Large intestine (tissue), 3 donors: ENCODE measurements around the gene ORM1. TPM values are rescaled to one million over a fixed set of nuclear protein-coding genes. Genes with fewer than 3 reads are reported as not detected.

Experiments used
- DNase-seq, 2 donors: peaks; one replicate each; pipeline versions ENCODE4 v3.0.0 to v3.0.0-alpha.2; 2013
- H3K27ac ChIP-seq: one replicate; pipeline ENCODE4 v1.5.1; 2013; ENCODE audit warnings: low read length
- H3K27me3 ChIP-seq: 2 replicates; pipeline ENCODE4 v1.6.1; 2013; ENCODE audit warnings: low read length; ENCODE audit not compliant: control insufficient read depth, insufficient read depth
- H3K36me3 ChIP-seq: 2 replicates; pipeline ENCODE4 v1.6.1; 2013; ENCODE audit warnings: low read length; ENCODE audit not compliant: control insufficient read depth, insufficient read depth
- H3K4me1 ChIP-seq: one replicate; pipeline ENCODE4 v1.6.1; 2013; ENCODE audit warnings: low read length; ENCODE audit not compliant: control insufficient read depth, insufficient read depth
- H3K4me3 ChIP-seq: one replicate; pipeline ENCODE4 v1.5.1; 2013; ENCODE audit warnings: low read length
- H3K9me3 ChIP-seq: one replicate; pipeline ENCODE4 v1.6.1; 2013; ENCODE audit warnings: mild to moderate bottlenecking, low read depth, low read length, moderate library complexity; ENCODE audit not compliant: control insufficient read depth
- WGBS: methylation state at CpG from one replicate; pipeline ENCODE4 v1.1.5; 2013; ENCODE audit warnings: low lambda C conversion rate; ENCODE audit not compliant: insufficient coverage; 5-methylcytosine and 5-hydroxymethylcytosine counted together
- polyA plus RNA-seq: library from polyadenylated mRNA; unstranded; fragments of 120-200 nt; gene quantifications from one replicate; pipeline ENCODE4 v1.2.1, GENCODE V29; 2013

Gene ORM1
- polyA plus RNA-seq, 1 donor: 0.09 TPM

DNA sequence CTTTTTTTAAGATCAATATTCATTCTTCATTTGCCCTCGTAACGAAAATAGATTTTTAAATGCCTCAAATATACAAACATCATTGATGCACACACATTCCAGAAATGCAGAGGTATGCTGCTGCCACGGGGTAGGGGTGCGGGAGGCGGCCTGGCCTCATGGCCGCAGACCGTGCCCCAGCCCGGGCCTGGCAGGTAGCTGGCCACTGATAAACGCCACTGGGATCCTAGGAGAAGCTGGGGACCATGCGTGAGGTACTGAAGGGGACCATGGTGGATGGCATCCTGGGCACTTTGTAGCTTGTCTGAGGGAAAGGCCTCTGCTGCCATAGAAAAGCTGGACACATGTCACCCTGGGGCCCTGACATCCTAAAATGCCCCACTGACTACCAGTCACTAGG lies 13.3 kb downstream of the ORM1 start:
- no peak overlapping the region for H3K27ac ChIP-seq
- peaks cover 44% of the 10 kb centered on the region for H3K36me3 ChIP-seq
- no peak overlapping the region for H3K4me3 ChIP-seq
- DNase-seq: no peak
- no peaks in the 10 kb centered on the region for H3K4me1 ChIP-seq
- no peaks in the 10 kb centered on the region for H3K9me3 ChIP-seq
- H3K27me3 ChIP-seq: no peaks in the 10 kb centered on the region
- 100% methylated on average over 1 of the region's 10 CpGs for WGBS

GRCh38 chr9:114336699-114337395 lies 13.9 kb downstream of the ORM1 start:
- Histone ChIP-seq H3K27me3 (no peaks in the 10 kb centered on the region), H3K9me3 (no peaks in the 10 kb centered on the region), H3K4me3 (no peak overlapping the region), H3K36me3 (peaks cover 51% of the 10 kb centered on the region), H3K4me1 (no peaks in the 10 kb centered on the region), H3K27ac (no peak overlapping the region)
- no CpG with 5 or more reads among the region's 23 CpGs for WGBS
- no peak for DNase-seq

- Histone ChIP-seq H3K4me1 (no peaks in the 10 kb centered on the region), H3K9me3 (no peaks in the 10 kb centered on the region), H3K27me3 (no peaks in the 10 kb centered on the region), H3K36me3 (peaks cover 57% of the 10 kb centered on the region), H3K4me3 (no peak overlapping the region), H3K27ac (no peak overlapping the region)
- DNase-seq: no peak
- WGBS: no CpG with 5 or more reads among the region's 2 CpGs
Measured at GRCh38 chr9:114338187-114338586, 15.3 kb downstream of the ORM1 start.

- no peak for DNase-seq
- H3K27me3 ChIP-seq: no peaks in the 10 kb centered on the region
- WGBS: no CpG with 5 or more reads among the region's 16 CpGs
- H3K9me3 ChIP-seq: no peaks in the 10 kb centered on the region
- no peaks in the 10 kb centered on the region for H3K4me1 ChIP-seq
- peaks cover 68% of the 10 kb centered on the region for H3K36me3 ChIP-seq
- no peak overlapping the region for H3K27ac ChIP-seq
- no peak overlapping the region for H3K4me3 ChIP-seq
Measured at GRCh38 chr9:114339130-114339908, 16.4 kb downstream of the ORM1 start.

DNA sequence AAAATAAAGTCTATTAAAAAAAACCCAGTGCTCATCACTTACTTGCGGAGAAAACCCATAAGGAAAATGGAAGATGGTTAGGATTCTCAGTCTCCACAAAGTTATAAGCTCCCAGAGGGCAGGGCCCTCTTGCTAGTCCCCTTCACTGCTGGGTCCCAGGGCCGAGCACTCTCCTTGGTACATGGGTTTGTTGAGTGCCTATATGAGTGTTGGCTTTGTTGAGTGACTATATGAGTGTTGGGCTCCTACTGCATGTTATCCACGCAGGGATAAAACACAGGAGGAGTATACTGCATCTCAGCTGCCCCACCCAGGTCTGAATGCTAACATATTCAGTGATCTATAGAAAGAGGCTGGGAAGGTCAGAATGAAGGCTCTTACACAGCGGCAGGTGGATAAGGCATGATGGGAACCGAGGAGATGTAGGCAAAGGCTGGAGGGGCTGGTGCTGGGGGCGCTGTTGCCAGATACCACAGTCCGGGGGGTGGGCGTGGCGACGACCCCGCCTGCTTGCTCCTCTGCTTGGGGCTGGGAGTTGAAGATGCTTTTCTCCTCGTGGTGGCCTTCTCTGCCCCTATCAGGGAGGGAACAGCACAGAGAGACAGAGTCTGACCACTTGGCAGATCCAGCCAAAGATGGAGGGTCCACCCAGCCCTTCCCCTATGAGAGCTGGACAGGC lies 18.4 kb downstream of the ORM1 start:
- no peak overlapping the region for H3K4me3 ChIP-seq
- 100% methylated on average over 1 of the region's 12 CpGs for WGBS
- peaks cover 84% of the 10 kb centered on the region for H3K36me3 ChIP-seq
- no peak for DNase-seq
- no peaks in the 10 kb centered on the region for H3K9me3 ChIP-seq
- H3K27ac ChIP-seq: no peak overlapping the region
- H3K27me3 ChIP-seq: no peaks in the 10 kb centered on the region
- no peaks in the 10 kb centered on the region for H3K4me1 ChIP-seq

- Histone ChIP-seq H3K4me3 (no peak overlapping the region), H3K36me3 (peaks cover 87% of the 10 kb centered on the region), H3K9me3 (no peaks in the 10 kb centered on the region), H3K27me3 (no peaks in the 10 kb centered on the region), H3K27ac (no peak overlapping the region), H3K4me1 (no peaks in the 10 kb centered on the region)
- no CpG with 5 or more reads among the region's 4 CpGs for WGBS
- DNase-seq: no peak
Measured at GRCh38 chr9:114341991-114342390, 19.1 kb downstream of the ORM1 start.

DNA sequence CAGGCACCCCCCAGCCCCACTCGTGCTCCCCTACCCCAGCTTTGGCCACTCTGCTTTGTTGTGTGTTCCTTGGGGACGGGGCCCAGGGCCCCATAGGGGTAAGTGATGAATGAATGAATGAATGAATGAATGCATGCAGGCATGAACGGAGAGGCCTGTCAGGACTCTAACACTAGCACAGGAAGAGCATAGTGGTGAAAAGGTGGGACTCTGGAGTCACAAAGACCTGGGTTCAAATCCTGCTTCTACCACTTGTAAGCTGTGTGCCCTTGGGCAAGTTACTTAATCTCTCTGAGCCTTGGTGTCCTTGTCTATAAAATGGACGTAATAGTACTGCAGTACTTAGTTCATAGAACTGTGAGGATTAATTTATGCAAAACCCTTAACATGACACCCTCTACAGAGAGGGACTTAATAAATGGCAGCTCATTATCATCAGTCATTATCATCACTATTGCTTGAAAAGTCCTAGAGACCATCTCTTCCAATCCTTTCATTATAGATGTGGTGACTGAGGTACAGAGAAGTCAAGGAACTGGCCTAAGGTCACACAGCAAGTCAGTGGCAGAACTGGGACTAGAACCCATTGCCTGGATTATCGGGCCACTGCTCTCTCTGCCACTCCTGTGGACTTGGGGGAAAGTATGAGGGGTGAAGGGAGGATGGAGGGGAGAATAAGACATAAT lies 20.0 kb downstream of the ORM1 start:
- 83% methylated on average over 1 of the region's 5 CpGs for WGBS
- H3K27me3 ChIP-seq: no peaks in the 10 kb centered on the region
- no peak overlapping the region for H3K27ac ChIP-seq
- H3K4me1 ChIP-seq: no peaks in the 10 kb centered on the region
- H3K9me3 ChIP-seq: no peaks in the 10 kb centered on the region
- peaks cover 84% of the 10 kb centered on the region for H3K36me3 ChIP-seq
- no peak overlapping the region for H3K4me3 ChIP-seq
- no peak for DNase-seq

- Histone ChIP-seq H3K36me3 (peaks cover 84% of the 10 kb centered on the region), H3K27ac (no peak overlapping the region)
- WGBS: no CpG with 5 or more reads among the region's 9 CpGs
Measured at GRCh38 chr9:114343471-114344187, 20.7 kb downstream of the ORM1 start.

GRCh38 chr9:114344188-114344566 lies 21.3 kb downstream of the ORM1 start:
- Histone ChIP-seq H3K4me1 (no peaks in the 10 kb centered on the region), H3K4me3 (no peak overlapping the region), H3K27ac (no peak overlapping the region), H3K36me3 (peaks cover 84% of the 10 kb centered on the region), H3K27me3 (no peaks in the 10 kb centered on the region), H3K9me3 (no peaks in the 10 kb centered on the region)
- WGBS: 83% methylated on average over 1 of the region's 11 CpGs
- DNase-seq: no peak

More at GRCh38 chr9:114343471-114344187, 20.7 kb downstream of the ORM1 start:
- Histone ChIP-seq H3K9me3 (no peaks in the 10 kb centered on the region), H3K27me3 (no peaks in the 10 kb centered on the region), H3K4me3 (no peak overlapping the region), H3K4me1 (no peaks in the 10 kb centered on the region)
- no peak for DNase-seq

GRCh38 chr9:114344692-114345091 lies 21.8 kb downstream of the ORM1 start:
- no CpG with 5 or more reads among the region's 3 CpGs for WGBS
- Histone ChIP-seq H3K4me3 (no peak overlapping the region), H3K27ac (no peak overlapping the region), H3K27me3 (no peaks in the 10 kb centered on the region), H3K36me3 (peaks cover 84% of the 10 kb centered on the region), H3K4me1 (no peaks in the 10 kb centered on the region), H3K9me3 (no peaks in the 10 kb centered on the region)
- DNase-seq: no peak
